Measurements from ENCODE around the gene HECTD4.

The HECTD4 gene

GRCh38 chr12:112299704-112300103 lies 82.5 kb downstream of the HECTD4 start:
- Histone ChIP-seq H3K27me3 (ENCODE audit: control insufficient read depth, insufficient read depth, low read length) (no peaks in the 10 kb centered on the region), H3K36me3 (ENCODE audit: control insufficient read depth, insufficient read depth, low read length) (peaks cover 23% of the 10 kb centered on the region), H3K9me3 (ENCODE audit: control insufficient read depth, insufficient read depth, low read length) (no peaks in the 10 kb centered on the region), H3K27ac (ENCODE audit: low read depth, low read length) (no peak overlapping the region), H3K4me1 (ENCODE audit: control insufficient read depth, insufficient read depth, low read length) (0 out of 2 replicates have a peak, but pooled peaks cover 3% of the 10 kb centered on the region), H3K4me3 (ENCODE audit: low read depth, low read length) (no peak overlapping the region), H3K9ac (ENCODE audit: low read depth, low read length) (no peak overlapping the region)

GRCh38 chr12:112297188-112297587 lies 85.0 kb downstream of the HECTD4 start:
- Histone ChIP-seq H3K9me3 (ENCODE audit: control insufficient read depth, insufficient read depth, low read length) (no peaks in the 10 kb centered on the region), H3K9ac (ENCODE audit: low read depth, low read length) (no peak overlapping the region), H3K4me3 (ENCODE audit: low read depth, low read length) (no peak overlapping the region), H3K4me1 (ENCODE audit: control insufficient read depth, insufficient read depth, low read length) (no peaks in the 10 kb centered on the region), H3K36me3 (ENCODE audit: control insufficient read depth, insufficient read depth, low read length) (peaks cover 17% of the 10 kb centered on the region), H3K27ac (ENCODE audit: low read depth, low read length) (no peak overlapping the region), H3K27me3 (ENCODE audit: control insufficient read depth, insufficient read depth, low read length) (no peaks in the 10 kb centered on the region)

GRCh38 chr12:112296183-112296582 lies 86.0 kb downstream of the HECTD4 start:
- Histone ChIP-seq H3K27ac (ENCODE audit: low read depth, low read length) (no peak overlapping the region), H3K4me1 (ENCODE audit: control insufficient read depth, insufficient read depth, low read length) (no peaks in the 10 kb centered on the region), H3K27me3 (ENCODE audit: control insufficient read depth, insufficient read depth, low read length) (no peaks in the 10 kb centered on the region), H3K9ac (ENCODE audit: low read depth, low read length) (no peak overlapping the region), H3K4me3 (ENCODE audit: low read depth, low read length) (no peak overlapping the region), H3K9me3 (ENCODE audit: control insufficient read depth, insufficient read depth, low read length) (no peaks in the 10 kb centered on the region), H3K36me3 (ENCODE audit: control insufficient read depth, insufficient read depth, low read length) (peaks cover 12% of the 10 kb centered on the region)

GRCh38 chr12:112294793-112295192 lies 87.4 kb downstream of the HECTD4 start:
- H3K36me3 ChIP-seq (ENCODE audit: control insufficient read depth, insufficient read depth, low read length) = peaks cover 12% of the 10 kb centered on the region
- H3K4me3 ChIP-seq (ENCODE audit: low read depth, low read length) = no peak overlapping the region
- H3K9me3 ChIP-seq (ENCODE audit: control insufficient read depth, insufficient read depth, low read length) = no peaks in the 10 kb centered on the region
- H3K27me3 ChIP-seq (ENCODE audit: control insufficient read depth, insufficient read depth, low read length) = no peaks in the 10 kb centered on the region
- no peak overlapping the region for H3K9ac ChIP-seq (ENCODE audit: low read depth, low read length)
- no peak overlapping the region for H3K27ac ChIP-seq (ENCODE audit: low read depth, low read length)
- H3K4me1 ChIP-seq (ENCODE audit: control insufficient read depth, insufficient read depth, low read length) = no peaks in the 10 kb centered on the region

GRCh38 chr12:112288638-112289037 lies 93.6 kb downstream of the HECTD4 start:
- Histone ChIP-seq H3K36me3 (ENCODE audit: control insufficient read depth, insufficient read depth, low read length) (no peaks in the 10 kb centered on the region), H3K4me1 (ENCODE audit: control insufficient read depth, insufficient read depth, low read length) (no peaks in the 10 kb centered on the region), H3K27me3 (ENCODE audit: control insufficient read depth, insufficient read depth, low read length) (no peaks in the 10 kb centered on the region), H3K4me3 (ENCODE audit: low read depth, low read length) (no peak overlapping the region), H3K9ac (ENCODE audit: low read depth, low read length) (no peak overlapping the region), H3K27ac (ENCODE audit: low read depth, low read length) (no peak overlapping the region), H3K9me3 (ENCODE audit: control insufficient read depth, insufficient read depth, low read length) (no peaks in the 10 kb centered on the region; the same call in 1 of the 2 replicates)

- Histone ChIP-seq H3K27me3 (ENCODE audit: control insufficient read depth, insufficient read depth, low read length) (no peaks in the 10 kb centered on the region), H3K9me3 (ENCODE audit: control insufficient read depth, insufficient read depth, low read length) (no peaks in the 10 kb centered on the region; the same call in 1 of the 2 replicates), H3K4me1 (ENCODE audit: control insufficient read depth, insufficient read depth, low read length) (no peaks in the 10 kb centered on the region), H3K9ac (ENCODE audit: low read depth, low read length) (no peak overlapping the region), H3K27ac (ENCODE audit: low read depth, low read length) (no peak overlapping the region), H3K4me3 (ENCODE audit: low read depth, low read length) (no peak overlapping the region), H3K36me3 (ENCODE audit: control insufficient read depth, insufficient read depth, low read length) (no peaks in the 10 kb centered on the region; the same call in 1 of the 2 replicates)
Observed at GRCh38 chr12:112285600-112286401, 96.4 kb downstream of the HECTD4 start.

GRCh38 chr12:112283546-112283945 lies 98.7 kb downstream of the HECTD4 start:
- Histone ChIP-seq H3K27ac (ENCODE audit: low read depth, low read length) (no peak overlapping the region), H3K27me3 (ENCODE audit: control insufficient read depth, insufficient read depth, low read length) (no peaks in the 10 kb centered on the region), H3K9ac (ENCODE audit: low read depth, low read length) (no peak overlapping the region), H3K9me3 (ENCODE audit: control insufficient read depth, insufficient read depth, low read length) (no peaks in the 10 kb centered on the region; the same call in 1 of the 2 replicates), H3K36me3 (ENCODE audit: control insufficient read depth, insufficient read depth, low read length) (no peaks in the 10 kb centered on the region; the same call in 1 of the 2 replicates), H3K4me3 (ENCODE audit: low read depth, low read length) (no peak overlapping the region), H3K4me1 (ENCODE audit: control insufficient read depth, insufficient read depth, low read length) (no peaks in the 10 kb centered on the region)

- Histone ChIP-seq H3K4me3 (ENCODE audit: low read depth, low read length) (no peak overlapping the region), H3K9ac (ENCODE audit: low read depth, low read length) (no peak overlapping the region), H3K27me3 (ENCODE audit: control insufficient read depth, insufficient read depth, low read length) (no peaks in the 10 kb centered on the region), H3K4me1 (ENCODE audit: control insufficient read depth, insufficient read depth, low read length) (no peaks in the 10 kb centered on the region), H3K36me3 (ENCODE audit: control insufficient read depth, insufficient read depth, low read length) (no peaks in the 10 kb centered on the region; the same call in 1 of the 2 replicates), H3K9me3 (ENCODE audit: control insufficient read depth, insufficient read depth, low read length) (no peaks in the 10 kb centered on the region), H3K27ac (ENCODE audit: low read depth, low read length) (no peak overlapping the region)
Observed at GRCh38 chr12:112282920-112283319, 99.3 kb downstream of the HECTD4 start.

GRCh38 chr12:112275836-112276235 lies 106.4 kb downstream of the HECTD4 start:
- no peak overlapping the region for H3K27ac ChIP-seq (ENCODE audit: low read depth, low read length)
- no peaks in the 10 kb centered on the region for H3K9me3 ChIP-seq (ENCODE audit: control insufficient read depth, insufficient read depth, low read length)
- no peak overlapping the region for H3K4me3 ChIP-seq (ENCODE audit: low read depth, low read length)
- H3K36me3 ChIP-seq (ENCODE audit: control insufficient read depth, insufficient read depth, low read length) = peaks cover 21% of the 10 kb centered on the region
- H3K27me3 ChIP-seq (ENCODE audit: control insufficient read depth, insufficient read depth, low read length) = no peaks in the 10 kb centered on the region
- H3K9ac ChIP-seq (ENCODE audit: low read depth, low read length) = no peak overlapping the region
- H3K4me1 ChIP-seq (ENCODE audit: control insufficient read depth, insufficient read depth, low read length) = no peaks in the 10 kb centered on the region

GRCh38 chr12:112275207-112275606 lies 107.0 kb downstream of the HECTD4 start:
- Histone ChIP-seq H3K27ac (ENCODE audit: low read depth, low read length) (no peak overlapping the region), H3K36me3 (ENCODE audit: control insufficient read depth, insufficient read depth, low read length) (peaks cover 21% of the 10 kb centered on the region), H3K4me3 (ENCODE audit: low read depth, low read length) (no peak overlapping the region), H3K4me1 (ENCODE audit: control insufficient read depth, insufficient read depth, low read length) (no peaks in the 10 kb centered on the region), H3K9me3 (ENCODE audit: control insufficient read depth, insufficient read depth, low read length) (no peaks in the 10 kb centered on the region), H3K27me3 (ENCODE audit: control insufficient read depth, insufficient read depth, low read length) (no peaks in the 10 kb centered on the region), H3K9ac (ENCODE audit: low read depth, low read length) (no peak overlapping the region)

GRCh38 chr12:112270673-112271072 lies 111.6 kb downstream of the HECTD4 start:
- H3K4me3 ChIP-seq (ENCODE audit: low read depth, low read length) = no peak overlapping the region
- no peak overlapping the region for H3K27ac ChIP-seq (ENCODE audit: low read depth, low read length)
- H3K4me1 ChIP-seq (ENCODE audit: control insufficient read depth, insufficient read depth, low read length) = no peaks in the 10 kb centered on the region
- no peaks in the 10 kb centered on the region for H3K27me3 ChIP-seq (ENCODE audit: control insufficient read depth, insufficient read depth, low read length)
- no peaks in the 10 kb centered on the region for H3K9me3 ChIP-seq (ENCODE audit: control insufficient read depth, insufficient read depth, low read length)
- H3K36me3 ChIP-seq (ENCODE audit: control insufficient read depth, insufficient read depth, low read length) = peaks cover 46% of the 10 kb centered on the region
- H3K9ac ChIP-seq (ENCODE audit: low read depth, low read length) = no peak overlapping the region
